Endodermal cell (in vitro differentiated cells): ENCODE data around the gene NFIL3. TPM values are rescaled to one million over a fixed set of nuclear protein-coding genes. Genes with fewer than 3 reads are reported as not detected.

Experiments
- DNase-seq: peaks from one replicate; pipeline ENCODE4 v3.0.0-alpha.2; 2017
- H3K27ac ChIP-seq: 2 replicates; pipeline ENCODE4 v1.5.1; 2013; ENCODE audit warnings: mild to moderate bottlenecking, low read depth, low read length, moderate library complexity
- H3K27me3 ChIP-seq: 2 replicates; pipeline ENCODE4 v1.6.1; 2013; ENCODE audit warnings: mild to moderate bottlenecking, low read length, moderate library complexity; ENCODE audit not compliant: insufficient read depth, control insufficient read depth, poor library complexity, severe bottlenecking
- H3K36me3 ChIP-seq: 2 replicates; pipeline ENCODE4 v1.7.0; 2013; ENCODE audit warnings: mild to moderate bottlenecking, low read length, moderate library complexity; ENCODE audit not compliant: control insufficient read depth, insufficient read depth
- H3K4me1 ChIP-seq: one replicate; pipeline ENCODE4 v1.7.0; 2013; ENCODE audit warnings: low read length; ENCODE audit not compliant: control insufficient read depth, insufficient read depth
- H3K4me3 ChIP-seq: 2 replicates; pipeline ENCODE4 v1.5.1; 2013; ENCODE audit warnings: mild to moderate bottlenecking, low read length, moderate library complexity
- H3K9ac ChIP-seq: 2 replicates; pipeline ENCODE4 v1.6.1; 2013; ENCODE audit warnings: mild to moderate bottlenecking, low read length, moderate library complexity; ENCODE audit not compliant: poor library complexity, severe bottlenecking; ENCODE audit errors: extremely low read depth
- H3K9me3 ChIP-seq: 2 replicates; pipeline ENCODE4 v1.6.1; 2013; ENCODE audit warnings: mild to moderate bottlenecking, low read length, moderate library complexity; ENCODE audit not compliant: control insufficient read depth
- H3K27ac Mint-ChIP-seq: 2 replicates; pipeline ENCODE4 v1.8.0; 2020; ENCODE audit warnings: mixed read lengths
- H3K27me3 Mint-ChIP-seq: 2 replicates; pipeline ENCODE4 v1.8.0; 2021; ENCODE audit warnings: mild to moderate bottlenecking, mixed read lengths; ENCODE audit not compliant: insufficient read depth
- H3K36me3 Mint-ChIP-seq: 2 replicates; pipeline ENCODE4 v1.8.0; 2020; ENCODE audit warnings: low read depth, mixed read lengths
- H3K4me1 Mint-ChIP-seq: 2 replicates; pipeline ENCODE4 v1.8.0; 2020; ENCODE audit warnings: mixed read lengths
- H3K4me3 Mint-ChIP-seq: 2 replicates; pipeline ENCODE4 v1.8.0; 2020; ENCODE audit warnings: mild to moderate bottlenecking, moderate library complexity, mixed read lengths
- H3K9me3 Mint-ChIP-seq: 2 replicates; pipeline ENCODE4 v1.8.0; 2020; ENCODE audit warnings: mild to moderate bottlenecking, mixed read lengths
- WGBS, 2 experiments: methylation state at CpG; one replicate each; pipeline versions ENCODE4 v1.1.5 to v1.1.7; 2013; ENCODE audit warnings: missing lambda C conversion rate in 2 of 2, mixed read lengths in 1 of 2; ENCODE audit not compliant: insufficient coverage in 1 of 2, insufficient read length in 1 of 2; 5-methylcytosine and 5-hydroxymethylcytosine counted together
- total RNA-seq, 2 donors: library from RNA; stranded (reverse); fragmentation: NEBNext Ultra II Directional in 1 of 2; extraction: Animal tissue kit (Norgen Biotek cat#: 25700) in 1 of 2; gene quantifications; 2 replicates in 1 of 2; 3 replicates in 1 of 2; pipeline ENCODE4 v1.2.1, GENCODE V29; 2021
- TF ChIP-seq, protein P1 (sequence below): fragments of 200-600 bp; sonication (generic); conservative IDR thresholded peaks from 2 replicates; pipeline ENCODE4 v1.5.0; 2021; ENCODE audit warnings: antibody characterized with exemption, mild to moderate bottlenecking

The NFIL3 gene
- total RNA-seq, 2 donors from 2014 or later = 13.5 to 17.4 TPM

DNA sequence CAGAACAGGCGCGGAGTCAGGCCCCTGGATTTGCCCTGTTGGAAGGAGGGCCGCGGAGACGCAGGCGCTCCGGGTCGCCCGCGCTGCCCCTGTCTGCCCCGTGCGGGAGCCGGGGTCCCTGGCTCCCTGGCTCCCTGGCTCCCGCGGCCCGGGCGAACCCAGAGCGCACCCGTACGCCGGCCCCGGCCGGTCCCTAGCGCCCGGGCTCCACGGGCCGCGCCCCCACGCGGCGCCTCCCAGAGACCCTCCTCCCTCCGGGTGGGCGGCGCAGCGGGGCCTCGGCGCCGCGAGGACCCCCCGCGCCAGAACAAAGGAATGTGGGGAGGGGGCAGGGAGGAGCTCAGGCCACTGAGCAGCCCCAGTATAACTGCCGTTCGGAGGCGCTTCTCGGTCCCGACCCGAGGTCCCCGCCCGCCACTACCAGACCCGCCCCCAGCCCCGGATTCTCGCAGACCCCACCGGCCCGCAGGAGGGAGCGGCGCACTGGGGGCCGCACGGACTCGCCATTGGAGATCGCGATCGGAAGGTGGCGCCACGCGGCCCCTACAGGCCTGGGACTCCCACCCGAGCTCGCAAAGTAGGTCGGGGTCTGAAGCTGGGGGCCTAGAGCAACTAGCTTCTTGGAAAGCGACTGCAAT is 2.4 kb downstream of the NFIL3 start:
- Histone ChIP-seq H3K27me3 (peaks cover 21% of the 10 kb centered on the region), H3K27ac (no peak overlapping the region), H3K36me3 (no peaks in the 10 kb centered on the region), H3K9me3 (no peaks in the 10 kb centered on the region), H3K4me3 (peak overlapping the region; percentile 95), H3K9ac (peak overlapping the region; percentile 76), H3K4me1 (peaks cover 3% of the 10 kb centered on the region)
- 1% methylated on average over 24 to 69 of the region's 69 CpGs for WGBS, 2 experiments
- Mint-ChIP-seq H3K27me3 (peaks cover 44% of the 10 kb centered on the region), H3K27ac (peak overlapping the region; percentile 63), H3K36me3 (no peaks in the 10 kb centered on the region), H3K9me3 (no peaks in the 10 kb centered on the region), H3K4me3 (peak overlapping the region; percentile 85), H3K4me1 (peaks cover 26% of the 10 kb centered on the region)
- DNase-seq = peak; percentile 82
- TF ChIP-seq, protein P1, sequence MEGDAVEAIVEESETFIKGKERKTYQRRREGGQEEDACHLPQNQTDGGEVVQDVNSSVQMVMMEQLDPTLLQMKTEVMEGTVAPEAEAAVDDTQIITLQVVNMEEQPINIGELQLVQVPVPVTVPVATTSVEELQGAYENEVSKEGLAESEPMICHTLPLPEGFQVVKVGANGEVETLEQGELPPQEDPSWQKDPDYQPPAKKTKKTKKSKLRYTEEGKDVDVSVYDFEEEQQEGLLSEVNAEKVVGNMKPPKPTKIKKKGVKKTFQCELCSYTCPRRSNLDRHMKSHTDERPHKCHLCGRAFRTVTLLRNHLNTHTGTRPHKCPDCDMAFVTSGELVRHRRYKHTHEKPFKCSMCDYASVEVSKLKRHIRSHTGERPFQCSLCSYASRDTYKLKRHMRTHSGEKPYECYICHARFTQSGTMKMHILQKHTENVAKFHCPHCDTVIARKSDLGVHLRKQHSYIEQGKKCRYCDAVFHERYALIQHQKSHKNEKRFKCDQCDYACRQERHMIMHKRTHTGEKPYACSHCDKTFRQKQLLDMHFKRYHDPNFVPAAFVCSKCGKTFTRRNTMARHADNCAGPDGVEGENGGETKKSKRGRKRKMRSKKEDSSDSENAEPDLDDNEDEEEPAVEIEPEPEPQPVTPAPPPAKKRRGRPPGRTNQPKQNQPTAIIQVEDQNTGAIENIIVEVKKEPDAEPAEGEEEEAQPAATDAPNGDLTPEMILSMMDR = peak; percentile 57

DNA sequence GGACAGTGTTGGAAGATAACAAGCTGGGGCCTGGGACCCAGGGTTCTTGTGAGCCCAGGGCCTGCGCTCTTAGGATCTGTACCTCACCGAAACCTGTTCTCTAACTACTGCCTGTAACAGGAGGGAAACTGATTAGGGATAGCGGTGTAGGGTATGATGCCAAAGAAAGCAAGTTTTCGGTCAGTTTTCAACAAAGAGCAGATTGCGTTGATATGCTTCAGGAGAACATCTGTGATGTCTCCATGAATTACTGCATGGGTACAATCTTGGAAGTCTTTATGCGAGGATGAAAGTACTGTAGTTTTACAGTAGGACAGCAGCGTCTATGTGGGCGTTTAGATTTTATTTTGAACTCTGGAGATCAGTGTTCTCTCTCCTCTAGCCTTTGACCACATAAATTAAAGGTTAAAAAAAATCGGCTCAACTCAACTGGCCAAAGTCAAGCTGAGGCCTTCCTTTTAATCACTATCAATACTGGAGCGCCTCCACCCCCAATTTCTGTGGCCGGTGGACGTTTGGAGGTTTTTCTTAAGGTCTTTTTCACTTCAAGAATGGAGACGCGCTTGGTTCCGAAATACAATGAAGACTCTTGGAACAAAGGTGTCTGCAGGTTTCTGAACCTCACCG is 3.0 kb downstream of the NFIL3 start:
- Mint-ChIP-seq H3K27me3 (peaks cover 39% of the 10 kb centered on the region), H3K4me3 (peak overlapping the region; percentile 85), H3K4me1 (peaks cover 26% of the 10 kb centered on the region), H3K36me3 (no peaks in the 10 kb centered on the region), H3K9me3 (no peaks in the 10 kb centered on the region), H3K27ac (peak overlapping the region; percentile 63)
- Histone ChIP-seq H3K27ac (no peak overlapping the region), H3K4me1 (peaks cover 3% of the 10 kb centered on the region), H3K9me3 (no peaks in the 10 kb centered on the region), H3K27me3 (peaks cover 16% of the 10 kb centered on the region), H3K36me3 (no peaks in the 10 kb centered on the region), H3K9ac (peak overlapping the region; percentile 76), H3K4me3 (peak overlapping the region; percentile 95)
- 57 to 80% methylated on average over 9 to 16 of the region's 16 CpGs for WGBS, 2 experiments
- DNase-seq = no peak
- TF ChIP-seq, protein P1 = no peak

DNA sequence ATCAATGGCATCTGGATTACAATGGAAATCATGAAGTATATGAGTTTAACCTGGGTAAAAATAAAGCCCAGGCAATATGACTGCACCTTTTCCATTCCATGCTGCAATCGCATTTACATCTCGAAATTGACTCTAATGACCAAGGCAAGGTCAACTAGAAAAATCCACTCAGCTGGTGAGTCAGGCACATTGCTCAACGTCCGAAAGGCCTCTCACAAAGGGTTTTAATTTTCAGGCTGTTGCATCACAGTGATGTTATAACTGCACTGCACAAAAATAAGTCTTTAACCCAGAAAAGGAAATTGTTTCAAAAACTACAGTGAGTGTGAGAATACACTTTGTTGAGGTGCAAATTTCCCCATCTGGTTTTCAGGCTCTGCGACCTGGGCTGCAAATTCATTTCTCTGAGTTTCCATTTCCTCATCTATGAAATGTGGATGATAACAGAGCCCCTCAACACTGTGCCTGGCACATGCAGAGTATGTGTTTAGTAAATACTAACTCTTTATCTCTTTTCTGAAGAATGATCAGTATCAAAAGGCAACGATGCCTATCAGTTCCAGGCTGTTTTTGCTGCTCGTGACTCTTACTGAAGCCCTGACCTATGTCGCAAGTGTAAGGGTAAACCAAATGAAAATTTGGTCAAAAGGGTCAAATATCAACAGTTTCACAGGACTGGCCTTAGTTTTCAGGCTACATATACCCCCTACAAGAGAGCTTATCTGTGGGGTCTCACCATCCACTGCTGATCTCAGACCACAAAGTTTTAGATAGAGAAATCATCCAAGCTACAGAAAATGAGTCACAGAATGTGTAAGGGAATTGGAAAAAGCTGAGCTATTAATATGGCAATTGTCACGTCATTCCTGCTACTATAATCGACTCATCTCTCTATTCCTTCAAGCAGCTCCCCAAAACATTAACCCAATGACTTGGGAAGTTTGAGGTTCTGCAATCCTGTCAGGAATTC is 4.1 kb downstream of the NFIL3 start:
- WGBS, 2 experiments = 91 to 93% methylated on average over 5 to 10 of the region's 10 CpGs
- H3K4me3 Mint-ChIP-seq = no peak overlapping the region
- no peak overlapping the region for H3K4me3 ChIP-seq

More for the DNA sequence above, 4.1 kb downstream of the NFIL3 start:
- TF ChIP-seq, protein P1 = no peak
- Mint-ChIP-seq H3K36me3 (no peaks in the 10 kb centered on the region), H3K27me3 (peaks cover 27% of the 10 kb centered on the region), H3K27ac (no peak overlapping the region), H3K4me1 (peaks cover 20% of the 10 kb centered on the region), H3K9me3 (no peaks in the 10 kb centered on the region)
- H3K9me3 ChIP-seq = no peaks in the 10 kb centered on the region
- no peak for DNase-seq
- no peak overlapping the region for H3K27ac ChIP-seq
- peaks cover 5% of the 10 kb centered on the region for H3K27me3 ChIP-seq
- H3K9ac ChIP-seq = no peak overlapping the region
- no peaks in the 10 kb centered on the region for H3K4me1 ChIP-seq
- H3K36me3 ChIP-seq = no peaks in the 10 kb centered on the region
